ENCODE results near the gene DPH5.
A peak's percentile ranks its signal among the peaks of the same experiment; 100 is the strongest.
"Not testable (repeated sequence)": the region's sequence is repeated elsewhere in the genome, so short reads cannot be mapped to it uniquely, and the experiment has no call there.

Gene DPH5

DNA sequence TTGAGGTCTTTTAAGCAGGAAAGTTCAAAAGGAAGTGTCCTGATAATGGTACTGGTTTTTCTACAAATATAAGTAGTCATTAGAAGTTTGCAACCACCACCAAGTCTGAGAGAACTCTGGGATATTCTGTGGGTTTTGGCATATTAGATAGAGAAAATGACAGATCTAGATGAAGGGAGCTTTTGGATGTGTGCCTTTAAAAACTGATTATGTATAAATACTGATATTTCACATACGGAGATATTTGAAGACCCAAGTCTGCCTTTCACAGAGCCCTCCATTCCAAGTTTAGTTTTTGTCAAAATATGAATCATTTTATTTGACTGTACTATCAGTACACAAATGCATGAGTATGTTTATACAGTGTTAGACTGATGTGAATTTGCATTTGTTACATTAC is 48.6 kb downstream of the DPH5 start:
- no peak for DNase-seq

DNA sequence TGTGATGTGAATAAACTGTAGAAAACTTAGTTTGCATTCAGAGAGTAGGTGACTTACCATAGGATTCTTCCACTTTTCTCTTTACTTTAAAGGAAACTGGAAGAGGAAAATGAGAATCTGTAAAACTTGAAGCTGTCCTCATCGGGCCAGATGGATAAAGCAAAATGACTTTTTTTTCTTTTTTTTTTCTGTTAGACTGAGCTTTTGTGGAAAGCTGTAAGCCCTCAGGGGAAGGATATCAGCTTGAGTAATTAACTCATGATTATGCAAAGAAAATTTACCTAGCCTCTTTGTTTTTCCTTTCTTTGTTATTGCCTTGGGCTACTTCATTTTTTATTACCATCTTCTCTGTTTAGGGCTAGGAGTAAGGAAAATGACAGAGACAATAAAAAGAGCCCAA is 53.4 kb downstream of the DPH5 start:
- DNase-seq: no peak

DNA sequence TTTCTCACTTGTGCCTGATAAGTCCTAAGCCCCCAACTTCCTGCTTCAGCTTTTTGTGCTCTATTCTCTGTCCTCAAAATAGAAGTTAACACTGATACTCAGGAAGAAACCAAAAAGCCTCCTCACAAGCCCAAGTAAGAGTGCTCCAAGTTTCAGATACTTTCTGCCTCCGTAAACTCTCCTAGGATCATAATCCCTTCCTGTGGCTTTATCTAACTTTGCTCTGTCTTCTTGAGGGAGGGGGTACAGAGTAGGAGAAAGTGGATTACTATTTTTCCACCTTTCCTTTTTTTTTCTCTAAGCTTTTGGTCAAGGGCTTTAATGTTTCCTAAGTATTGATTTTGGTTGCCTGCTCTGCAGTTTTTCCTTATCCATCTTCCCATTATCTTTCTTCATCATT is 54.6 kb downstream of the DPH5 start:
- DNase-seq: no peak

DNA sequence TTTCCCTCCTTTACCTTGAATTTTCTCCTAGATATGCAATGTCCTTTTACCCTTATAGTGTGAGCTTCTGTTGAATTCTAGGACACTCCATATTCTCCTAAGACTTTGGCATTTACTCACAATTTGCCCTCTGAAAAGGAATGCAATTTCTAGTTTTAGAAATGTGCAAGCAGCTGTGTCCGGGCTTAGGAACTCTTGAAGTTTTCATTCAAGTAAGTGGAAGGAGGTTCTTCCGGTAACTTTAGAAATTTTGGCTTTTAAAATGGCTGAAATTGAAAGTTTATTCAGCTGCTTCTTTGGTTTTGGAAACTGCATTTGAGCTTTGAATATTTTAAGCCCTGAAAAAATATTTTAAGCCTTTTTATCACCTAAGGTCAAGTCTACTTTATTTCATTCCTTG is 56.3 kb downstream of the DPH5 start:
- no peak for DNase-seq

- no peak for DNase-seq
Measured at GRCh38 chr1:100968621-100969020, 57.0 kb downstream of the DPH5 start.

DNA sequence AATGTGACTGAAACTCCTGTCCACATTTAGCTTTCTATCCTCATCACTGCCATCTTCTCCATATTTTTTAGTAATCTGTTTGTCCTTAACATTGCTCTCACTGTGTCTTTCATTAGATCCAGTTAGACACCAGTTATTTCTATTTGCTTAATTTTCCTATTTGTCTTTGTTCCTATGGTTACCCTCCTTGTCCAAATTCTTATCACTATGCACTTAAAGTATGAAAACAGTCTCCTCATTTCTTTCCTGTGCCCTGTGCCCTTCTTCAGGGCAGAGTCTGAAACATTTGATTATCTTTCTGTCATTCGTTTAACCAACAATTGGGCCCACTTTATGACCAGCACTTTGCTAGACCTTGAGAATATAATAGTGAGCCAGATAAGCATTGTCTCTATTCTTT is 65.5 kb downstream of the DPH5 start:
- no peak for DNase-seq

DNA sequence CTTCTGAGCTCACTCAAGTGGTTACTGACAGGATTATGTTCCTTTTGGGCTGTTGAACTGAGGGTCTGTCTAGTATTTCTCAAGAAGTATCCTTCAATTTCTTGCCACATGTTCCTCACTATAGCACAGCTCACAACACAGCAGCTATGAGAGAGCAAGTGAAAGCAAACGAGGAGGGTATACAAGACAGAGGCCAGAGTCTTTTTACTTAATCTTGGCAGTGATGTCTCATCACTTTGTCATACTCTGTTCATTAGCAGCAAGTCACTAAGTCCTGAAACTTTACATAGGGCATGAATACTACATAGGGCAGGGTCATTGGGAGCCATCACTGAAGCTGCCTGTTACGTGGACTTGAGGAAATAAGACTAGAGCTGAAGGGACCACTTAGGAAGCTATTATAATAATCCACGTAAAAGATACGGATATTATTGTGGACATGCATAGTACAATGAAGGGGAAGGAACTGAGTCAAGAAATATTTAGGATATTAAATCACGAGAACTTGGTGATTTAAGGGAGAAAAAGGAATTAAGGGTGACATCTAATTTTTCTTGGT is 66.0 kb downstream of the DPH5 start:
- no peak for DNase-seq

DNA sequence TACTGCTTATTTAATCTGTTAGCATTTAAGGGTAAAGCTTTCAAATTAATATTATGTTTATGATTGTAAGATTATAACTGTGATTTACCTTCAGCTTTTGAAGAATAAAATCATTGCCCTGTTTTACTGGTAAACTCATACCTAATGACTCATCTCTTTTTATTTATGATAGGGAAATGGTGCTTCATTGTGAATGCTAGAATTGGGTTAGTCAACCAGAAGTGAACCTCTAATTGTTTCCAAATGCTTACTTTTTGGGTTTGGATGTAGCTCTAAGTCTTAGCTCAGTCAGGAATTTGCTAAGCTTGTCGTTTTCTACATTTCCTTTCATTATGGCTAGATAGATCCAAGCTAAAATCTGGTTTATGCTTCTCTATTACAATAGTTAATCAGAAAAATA is 70.3 kb downstream of the DPH5 start:
- no peak for DNase-seq

DNA sequence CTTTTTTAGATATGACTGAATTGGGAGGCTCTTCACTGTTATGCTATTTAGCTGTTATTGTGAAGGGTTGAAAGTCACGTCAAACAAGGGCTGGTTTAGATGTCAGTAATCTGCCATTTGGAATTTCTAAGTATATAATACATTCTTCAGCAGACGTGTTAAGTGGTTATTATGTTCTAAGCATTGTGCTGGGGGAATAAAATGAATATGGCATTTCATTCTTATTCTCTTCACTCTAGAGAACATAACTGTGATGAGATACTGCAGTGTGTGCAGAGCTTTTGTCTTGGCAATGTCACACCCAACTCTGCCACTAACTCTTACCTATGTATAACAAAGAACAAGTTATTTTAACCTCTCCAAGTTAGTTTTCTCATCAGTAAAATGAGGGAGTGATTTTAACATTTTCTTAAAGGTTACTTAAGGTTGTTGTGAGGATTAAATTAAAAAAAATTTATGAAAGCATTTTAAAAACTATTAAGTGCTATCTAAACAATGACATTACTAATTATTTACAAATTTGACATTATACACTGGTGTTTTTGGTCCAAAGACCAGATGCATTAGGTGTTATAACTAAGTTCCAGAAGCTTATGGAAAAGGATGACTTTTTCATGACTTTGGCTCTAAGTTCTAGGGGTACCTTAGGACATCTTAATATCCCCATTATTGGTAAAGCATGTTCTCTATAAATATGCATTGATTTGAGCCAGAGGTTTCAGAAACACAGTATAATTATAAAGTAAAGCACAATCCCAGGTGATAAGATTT is 71.4 kb downstream of the DPH5 start:
- DNase-seq: no peak

DNA sequence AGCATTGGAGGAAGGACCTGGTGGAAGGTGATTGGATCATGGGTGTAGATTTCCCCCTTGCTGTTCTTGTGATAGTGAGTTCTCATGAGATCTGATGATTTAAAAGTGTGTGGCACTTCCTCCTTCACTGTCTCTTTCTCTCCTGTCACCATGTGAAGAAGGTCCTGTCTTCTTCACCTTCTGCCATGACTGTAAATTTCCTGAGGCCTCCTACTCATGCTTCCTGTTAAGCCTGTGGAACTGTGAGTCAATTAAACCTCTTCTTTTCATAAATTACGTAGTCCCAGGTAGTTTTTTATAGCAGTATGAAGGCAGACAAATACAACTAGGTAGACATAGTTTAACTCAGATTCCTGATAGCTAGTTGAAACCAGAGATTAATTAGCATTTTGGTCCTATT is 72.6 kb downstream of the DPH5 start:
- not testable (repeated sequence) for DNase-seq

- DNase-seq: no peak
Measured at GRCh38 chr1:100952104-100952745, 73.4 kb downstream of the DPH5 start.

GRCh38 chr1:100950781-100951180 is 74.8 kb downstream of the DPH5 start:
- no peak for DNase-seq

DNA sequence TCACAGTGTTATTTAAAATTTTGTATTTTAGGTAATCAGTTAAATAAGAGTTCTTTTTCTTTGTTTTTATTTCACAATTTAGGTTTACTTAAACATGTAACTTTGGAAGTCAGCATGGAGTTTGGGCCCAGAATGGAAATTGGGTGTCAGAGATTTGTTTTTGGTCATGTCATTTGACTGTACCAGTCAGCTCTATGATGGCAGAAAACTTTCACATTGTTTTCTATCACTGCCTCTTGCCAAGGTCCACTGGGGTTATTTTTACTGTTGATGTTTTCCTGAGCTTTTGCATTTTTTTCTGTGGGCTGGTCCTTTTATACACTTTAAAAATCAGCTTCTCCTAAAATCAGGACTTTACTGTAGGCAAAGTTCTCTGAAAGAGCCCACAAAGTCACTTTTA is 75.2 kb downstream of the DPH5 start:
- DNase-seq: no peak

DNA sequence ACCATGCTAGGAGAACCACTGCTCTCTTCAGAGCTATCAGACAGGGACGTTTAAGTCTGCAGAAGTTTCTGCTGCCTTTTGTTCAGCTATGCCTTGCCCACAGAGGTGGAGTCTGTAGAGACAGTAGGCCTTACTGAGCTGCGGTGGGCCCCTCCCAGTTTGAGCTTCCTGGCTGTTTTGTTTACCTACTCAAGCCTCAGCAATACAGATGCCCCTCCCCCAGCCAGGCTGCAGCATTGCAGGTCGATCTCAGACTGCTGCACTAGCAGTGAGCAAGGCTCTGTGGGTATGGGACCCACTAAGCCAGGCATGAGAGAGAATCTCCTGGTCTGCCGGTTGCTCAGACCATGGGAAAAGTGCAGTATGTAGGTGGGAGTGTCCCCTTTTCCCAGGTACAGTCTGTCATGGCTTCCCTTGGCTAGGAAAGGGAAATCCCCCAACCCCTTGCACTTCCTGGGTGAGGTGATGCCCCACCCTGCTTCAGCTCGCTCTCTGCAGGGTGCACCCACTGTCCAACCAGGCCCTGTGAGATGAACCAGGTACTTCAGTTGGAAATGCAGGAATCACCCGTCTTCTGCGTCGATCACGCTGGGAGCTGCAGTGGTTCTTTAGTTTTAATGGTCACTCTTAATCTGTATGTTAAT is 75.9 kb downstream of the DPH5 start:
- DNase-seq: peak; percentile 16

DNA sequence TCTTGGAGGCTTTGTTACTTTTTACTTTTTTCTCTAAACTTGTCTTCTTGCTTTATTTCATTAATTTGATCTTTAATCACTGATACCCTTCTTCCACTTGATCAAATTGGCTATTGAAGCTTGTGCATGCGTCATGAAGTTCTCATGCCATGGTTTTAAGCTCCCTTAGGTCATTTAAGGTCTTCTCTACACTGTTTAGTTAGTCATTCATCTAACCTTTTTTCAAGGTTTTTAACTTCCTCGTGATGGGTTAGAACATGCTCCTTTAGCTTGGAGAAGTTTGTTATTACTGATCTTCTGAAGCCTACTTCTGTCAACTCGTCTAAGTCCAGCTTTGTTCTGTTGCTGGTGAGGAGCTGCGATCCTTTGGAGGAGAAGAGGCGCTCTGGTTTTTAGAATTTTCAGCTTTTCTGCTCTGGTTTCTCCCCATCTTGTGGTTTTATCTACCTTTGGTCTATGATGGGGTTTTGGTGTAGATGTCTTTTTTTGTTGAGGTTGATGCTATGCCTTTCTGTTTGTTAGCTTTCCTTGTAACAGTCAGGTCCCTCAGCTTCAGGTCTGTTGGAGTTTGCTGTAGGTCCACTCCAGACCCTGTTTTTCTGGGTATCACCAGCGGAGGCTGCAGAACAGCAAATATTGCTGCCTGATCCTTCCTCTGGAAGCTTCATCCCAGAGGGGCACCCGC is 76.7 kb downstream of the DPH5 start:
- not testable (repeated sequence) for DNase-seq

- not testable (repeated sequence) for DNase-seq
Measured at GRCh38 chr1:100947816-100948215, 77.8 kb downstream of the DPH5 start.

GRCh38 chr1:100946064-100946463 is 79.5 kb downstream of the DPH5 start:
- not testable (repeated sequence) for DNase-seq

DNA sequence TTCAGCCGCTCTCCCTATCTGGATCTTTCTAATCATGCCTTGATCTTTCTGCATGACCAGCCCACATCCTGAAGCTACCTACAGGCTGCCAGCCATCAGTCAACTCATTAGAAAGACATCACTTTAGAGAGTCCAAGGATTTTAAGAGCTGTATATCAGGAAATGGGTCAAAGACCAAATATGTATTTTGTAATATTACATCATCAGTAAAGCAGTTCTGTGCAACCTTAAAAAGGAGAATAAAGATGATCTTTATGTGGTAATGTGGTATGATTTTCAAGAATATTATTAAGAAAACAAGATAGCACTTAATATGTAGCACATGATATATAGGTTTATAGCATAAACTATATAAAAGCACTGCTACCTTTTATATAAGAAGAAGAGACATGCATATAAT is 82.1 kb downstream of the DPH5 start:
- no peak for DNase-seq

GRCh38 chr1:100942304-100943046 is 83.1 kb downstream of the DPH5 start:
- no peak for DNase-seq

DNA sequence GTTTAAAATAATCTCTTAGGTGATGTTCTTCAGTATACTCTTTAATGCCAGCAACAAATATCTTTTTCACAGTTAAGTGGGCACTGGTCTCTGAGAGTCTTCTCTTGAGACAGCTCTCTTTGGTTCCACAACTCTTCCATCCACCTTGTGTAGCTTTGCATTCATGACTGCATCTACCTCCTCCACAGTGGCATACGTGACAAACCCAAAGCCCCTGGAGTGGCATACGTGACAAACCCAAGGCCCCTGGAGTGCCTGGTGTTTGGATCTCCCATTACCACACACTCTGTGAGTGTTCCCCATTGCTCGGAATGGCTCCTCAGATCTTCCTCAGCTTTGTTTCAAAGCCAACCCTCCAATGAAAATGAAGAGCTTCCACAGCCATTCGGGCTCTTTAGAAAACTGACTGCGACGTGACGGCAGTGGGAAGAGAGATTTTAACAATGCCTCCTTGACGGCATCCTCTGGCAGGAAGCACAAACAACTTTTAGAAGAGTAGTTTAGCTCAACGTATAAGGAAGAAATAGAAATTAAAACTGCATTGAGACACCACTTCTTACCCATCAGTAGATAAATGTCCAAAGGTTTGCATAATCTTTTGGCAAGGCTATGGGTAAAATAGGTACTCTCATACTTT is 83.9 kb downstream of the DPH5 start:
- DNase-seq: no peak

DNA sequence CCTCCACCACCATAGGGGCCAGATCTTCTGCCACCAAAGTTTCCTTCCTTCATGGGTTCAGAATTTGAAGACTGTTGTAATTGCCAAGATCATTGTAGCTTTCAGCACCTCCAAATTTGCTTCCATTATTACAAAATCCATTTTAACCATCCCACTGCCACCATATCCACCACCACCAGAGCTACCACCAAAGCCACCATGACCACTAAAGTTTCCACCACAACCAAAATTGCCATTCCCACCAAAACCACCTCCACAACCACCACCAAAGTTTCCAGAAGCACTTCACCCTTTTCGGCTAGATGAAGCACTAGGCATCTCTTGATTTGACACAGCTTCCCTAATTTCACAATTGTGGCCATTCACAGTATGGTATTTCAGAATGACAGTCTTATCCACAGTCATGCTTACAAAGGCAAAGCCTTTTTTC is 84.5 kb downstream of the DPH5 start:
- DNase-seq: no peak

Data from effector CD8-positive, alpha-beta T cell (primary cell).